Heart right ventricle (tissue), 16 donors: ENCODE data around the gene MAP4K1. TPM values are rescaled to one million over a fixed set of nuclear protein-coding genes. Genes with fewer than 3 reads are reported as not detected.

ENCODE experiments used
- ATAC-seq, 8 donors: fragments of 200-7000 bp; cut with Tn5 transposase; one replicate each; pipeline ENCODE4 v1.9.1; 2020; ENCODE audit warnings: mild to moderate bottlenecking in 8 of 8, moderate library complexity in 8 of 8, moderate number of reproducible peaks in 1 of 8
- DNase-seq, 2 donors: peaks; one replicate each; pipeline ENCODE4 v3.0.0-alpha.2; 2020
- H3K27ac ChIP-seq, 10 donors: fragments of 200-600 bp; sonication (generic) in 2 of 10; one replicate each; pipeline versions ENCODE4 v1.5.0 to v1.8.0; 2020 to 2022; ENCODE audit warnings: mild to moderate bottlenecking in 3 of 10
- H3K27me3 ChIP-seq, 7 donors: fragments of 200-600 bp; one replicate each; pipeline ENCODE4 v1.8.0; 2021 to 2022; ENCODE audit warnings: mild to moderate bottlenecking in 2 of 7
- H3K36me3 ChIP-seq, 9 donors: fragments of 200-600 bp; sonication (generic) in 1 of 9; one replicate each; pipeline versions ENCODE4 v1.5.0 to v1.8.0; 2020 to 2022; ENCODE audit warnings: mild to moderate bottlenecking in 2 of 9
- H3K4me1 ChIP-seq, 9 donors: fragments of 200-600 bp; sonication (generic) in 1 of 9; one replicate each; pipeline versions ENCODE4 v1.5.0 to v1.8.0; 2020 to 2022; ENCODE audit warnings: mild to moderate bottlenecking in 4 of 9
- H3K4me3 ChIP-seq, 10 donors: fragments of 200-600 bp; sonication (generic) in 2 of 10; one replicate each; pipeline versions ENCODE4 v1.5.0 to v1.8.0; 2020 to 2022; ENCODE audit warnings: mild to moderate bottlenecking in 7 of 10, moderate library complexity in 2 of 10
- H3K9me3 ChIP-seq, 11 donors: fragments of 200-600 bp in 10 of 11; sonication (generic) in 2 of 11; one replicate each; pipeline versions ENCODE4 v1.5.0 to v1.8.0; 2013 to 2022; ENCODE audit warnings: mild to moderate bottlenecking in 2 of 11, control low read depth in 1 of 11, moderate library complexity in 1 of 11
- WGBS, 2 donors: extraction: QIAGEN DNeasy Blood & Tissue Kit; methylation state at CpG; one replicate each; pipeline ENCODE4 v1.1.7; 2013; ENCODE audit warnings: inconsistent platforms in 1 of 2; 5-methylcytosine and 5-hydroxymethylcytosine counted together
- intact Hi-C, 10 donors: fragments of 100-400 bp; cut with DNase I; formaldehyde crosslinking; loops; one replicate each; pipeline versions ENCODE4 v1.11.1 to v1.14.2; 2022
- long read RNA-seq, 3 donors: library from polyadenylated mRNA; unstranded; transcript quantifications; one replicate each; pipeline ENCODE4 v2.0.0, GENCODE V29; 2020 to 2021
- polyA plus RNA-seq, 2 donors: library from polyadenylated mRNA; stranded (reverse); fragments of 200-250 nt; gene quantifications; one replicate each; pipeline ENCODE4 v1.2.3, GENCODE V29; 2013
- total RNA-seq, 10 donors: library from RNA; stranded (reverse); fragmentation: NEBNext Ultra II Directional in 3 of 10; extraction: Animal tissue kit (Norgen Biotek cat#: 25700) in 3 of 10; gene quantifications; one replicate each; pipeline versions ENCODE4 v1.2.1 to v1.2.4, GENCODE V29; 2021 to 2023
- TF ChIP-seq, protein P1 (sequence below), 9 donors: fragments of 200-600 bp; sonication (generic) in 2 of 9; IDR thresholded peaks; one replicate each; pipeline versions ENCODE4 v1.5.0 to v1.8.0; 2021 to 2022; ENCODE audit warnings: antibody characterized with exemption in 9 of 9, mild to moderate bottlenecking in 5 of 9, moderate library complexity in 1 of 9
- donor health status: Arrhythmogenic right ventricular cardiomyopathy.
- donor health status: ischemic (EF 13 %, LVEDD 7.1; RV severe dilation, severe dysfunction).
- donor health status: healthy with polysubstance abuse.
- donor health status: DM: no; HTN: yes; CAD: no.
- donor health status: DM: no; HTN: no; CAD: no.
- donor health status: ischemic (EF 25% LVEDD 6.9; RV normal size, moderate dysfunction).
- donor health status: ischemic (EF 25% LVEDD 5.7; RV mildly dilated, moderate dysfunction).
- donor health status: healthy.
- donor health status: DM: yes; HTN: yes; CAD: no.
- donor health status: Ischemic cardiomyopathy.
- donor health status: ischemic (EF 35%, LVEDD 5.7; RV mildly dilated, moderate dysfunction).
- donor health status: nonischemic (EF 11% LVEDD 7.7; RV severe dilation, severe dysfunction).
- donor health status: DM: yes; HTN: yes; CAD: no.
- donor health status: PGD.
- donor health status: ischemic (EF 29% LVEDD 5.4; RV normal size, mild dysfunction).
- donor health status: nonischemic (EF 23%, LVEDD 6.1; RV moderate dilation, normal function).

The MAP4K1 gene
- total RNA-seq: 1 to 10 TPM in 8 of 10 donors, under 1 TPM in 2; 0.52 to 9.1 (median 1.5) TPM
- 1 to 10 TPM in 1 of 2 donors, under 1 TPM in 1; 0.99 to 2.1 TPM for polyA plus RNA-seq
- long read RNA-seq, donor 1, partial matches to known transcripts: 0 of 3 reads
- long read RNA-seq, donor 1, other reads (novel, unspliced or antisense): 1 of 3 reads
- long read RNA-seq, donor 2: 0 reads
- long read RNA-seq, donor 3, partial matches to known transcripts: 1 of 2 reads
- long read RNA-seq, donor 3, other reads (novel, unspliced or antisense): 1 of 2 reads

GRCh38 chr19:38617764-38618589 lies at the start of gene MAP4K1:
TSS of gene MAP4K1 (minus strand) at chr19:38617953. CDS start at chr19:38617895, 58 bp downstream.
- WGBS, 2 donors: 32 to 33% methylated on average over 28 of the region's 28 CpGs
- H3K4me3 ChIP-seq: peak within 1 kb of the TSS; percentile 26 to 98 (median 80)
- H3K36me3 ChIP-seq: peaks cover 0 to 31% (median 24%) of the 10 kb centered on the region in 9 donors
- ATAC-seq: peak in 7 of 8 donors; percentile 1 to 37 (median 12)
- intact Hi-C loops: loop anchor here in 3 of 10 donors (2.0 to 5.0 kb wide), 3 partner anchors 71 to 216 kb away; partner anchors contain the start of gene FAM98C (in 2 of the 3)
- H3K9me3 ChIP-seq: no peaks in the 10 kb centered on the region
- peak; percentile 40 to 59 for DNase-seq
- TF ChIP-seq, protein P1, sequence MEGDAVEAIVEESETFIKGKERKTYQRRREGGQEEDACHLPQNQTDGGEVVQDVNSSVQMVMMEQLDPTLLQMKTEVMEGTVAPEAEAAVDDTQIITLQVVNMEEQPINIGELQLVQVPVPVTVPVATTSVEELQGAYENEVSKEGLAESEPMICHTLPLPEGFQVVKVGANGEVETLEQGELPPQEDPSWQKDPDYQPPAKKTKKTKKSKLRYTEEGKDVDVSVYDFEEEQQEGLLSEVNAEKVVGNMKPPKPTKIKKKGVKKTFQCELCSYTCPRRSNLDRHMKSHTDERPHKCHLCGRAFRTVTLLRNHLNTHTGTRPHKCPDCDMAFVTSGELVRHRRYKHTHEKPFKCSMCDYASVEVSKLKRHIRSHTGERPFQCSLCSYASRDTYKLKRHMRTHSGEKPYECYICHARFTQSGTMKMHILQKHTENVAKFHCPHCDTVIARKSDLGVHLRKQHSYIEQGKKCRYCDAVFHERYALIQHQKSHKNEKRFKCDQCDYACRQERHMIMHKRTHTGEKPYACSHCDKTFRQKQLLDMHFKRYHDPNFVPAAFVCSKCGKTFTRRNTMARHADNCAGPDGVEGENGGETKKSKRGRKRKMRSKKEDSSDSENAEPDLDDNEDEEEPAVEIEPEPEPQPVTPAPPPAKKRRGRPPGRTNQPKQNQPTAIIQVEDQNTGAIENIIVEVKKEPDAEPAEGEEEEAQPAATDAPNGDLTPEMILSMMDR (IDR thresholded peaks at IDR 0.05): no peak
- H3K4me1 ChIP-seq: peaks cover 0 to 32% (median 24%) of the 10 kb centered on the region in 9 donors
- no peaks in the 10 kb centered on the region for H3K27me3 ChIP-seq
- H3K27ac ChIP-seq: peak within 1 kb of the TSS in 9 of 10 donors; percentile 66 to 99 (median 91)

DNA sequence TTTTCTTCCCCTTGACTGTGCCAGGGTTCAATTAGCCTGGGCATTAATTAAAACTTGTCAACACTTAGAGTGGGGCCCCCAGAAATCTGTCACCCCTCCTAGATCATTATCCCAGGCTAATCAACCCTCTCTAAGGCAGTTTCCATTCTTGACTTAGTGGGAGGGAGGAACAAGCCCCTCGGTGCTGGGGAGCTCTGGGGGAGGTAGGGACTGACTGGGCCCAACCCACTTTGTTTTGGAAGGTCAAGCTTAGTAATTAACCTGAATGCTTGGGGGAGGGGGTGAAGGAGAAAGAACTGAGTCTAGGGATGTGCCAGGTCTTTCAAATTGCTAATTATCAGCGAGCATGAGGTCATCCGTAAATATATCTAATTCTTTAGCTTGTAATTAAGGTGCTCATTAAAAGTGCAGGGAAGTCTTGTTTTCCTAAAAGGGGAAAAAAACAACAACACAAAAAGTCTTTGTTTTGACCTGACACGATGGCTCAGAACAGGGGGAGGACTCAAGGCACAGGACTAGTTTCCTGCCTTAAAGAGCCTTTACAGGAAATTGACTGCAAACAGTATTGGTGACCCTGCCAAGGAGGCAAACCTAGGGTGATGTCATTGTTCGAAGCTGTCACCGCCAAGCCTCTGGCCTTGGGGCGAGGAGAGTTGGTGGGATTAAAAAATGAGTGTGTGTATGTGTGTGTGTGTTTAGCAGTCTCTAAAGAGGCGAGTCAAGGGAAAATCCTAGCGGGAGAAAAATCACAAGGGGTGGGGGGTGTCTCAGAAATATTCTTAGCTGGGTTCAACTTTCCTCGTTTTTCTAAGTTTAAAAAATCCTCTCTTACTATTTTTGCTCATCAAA lies 49.1 kb upstream of the MAP4K1 start:
- Histone ChIP-seq H3K4me1 (peaks cover 74 to 100% (median 100%) of the 10 kb centered on the region in 9 donors), H3K36me3 (peaks cover 0 to 18% (median 0%) of the 10 kb centered on the region in 9 donors), H3K4me3 (peak overlapping the region in 2 of 10 donors; percentile 5 to 7), H3K27me3 (no peaks in the 10 kb centered on the region), H3K27ac (peak overlapping the region; percentile 88 to 99 (median 96)), H3K9me3 (no peaks in the 10 kb centered on the region)
- TF ChIP-seq, protein P1 (IDR thresholded peaks at IDR 0.05): no peak
- intact Hi-C loops: loop anchor here in 1 of 10 donors (5.0 kb wide), 1 partner anchor 40 kb away; no protein-coding TSS in a partner anchor
- WGBS, 2 donors: 20 to 21% methylated on average over 10 of the region's 10 CpGs
- peak; percentile 22 to 66 (median 48) for ATAC-seq
- DNase-seq: peak in 1 of 2 donors; percentile 76

DNA sequence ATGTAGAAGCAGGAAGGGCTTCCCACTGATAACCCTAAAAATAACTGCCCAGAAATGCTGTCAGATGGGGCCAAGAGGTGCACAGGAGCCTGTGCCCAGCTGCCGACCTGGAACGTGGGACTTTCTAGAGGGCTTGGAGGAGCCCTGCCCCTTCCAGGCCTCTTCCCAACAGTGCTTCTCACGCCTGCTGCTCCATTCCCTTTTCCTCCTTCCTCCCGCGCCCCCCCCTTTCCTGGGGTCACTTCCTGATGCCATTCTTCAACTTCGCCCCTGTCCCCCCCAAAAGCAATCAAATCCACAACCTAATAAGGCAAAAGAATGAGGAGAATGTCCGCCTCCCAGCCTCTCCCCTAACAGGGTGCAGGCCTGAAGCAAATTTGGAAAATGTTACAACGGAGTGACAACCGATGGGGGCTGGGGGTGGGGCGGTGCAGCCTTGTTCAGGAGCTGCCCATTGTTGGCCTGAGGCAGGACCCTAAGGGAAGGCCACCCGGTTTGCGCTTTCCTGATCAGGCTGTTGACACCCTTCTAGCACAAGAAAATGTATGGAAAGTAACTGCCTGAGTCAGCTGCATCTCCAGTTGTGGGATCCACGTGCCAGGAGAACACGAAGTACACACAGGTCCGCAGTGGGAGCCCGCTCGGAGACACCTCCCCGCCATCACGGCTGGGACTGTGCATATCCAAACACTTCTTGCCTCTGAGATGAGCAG lies 48.4 kb upstream of the MAP4K1 start:
- Histone ChIP-seq H3K4me3 (peak overlapping the region in 2 of 10 donors; percentile 5 to 7), H3K4me1 (peaks cover 72 to 100% (median 100%) of the 10 kb centered on the region in 9 donors), H3K27me3 (no peaks in the 10 kb centered on the region), H3K27ac (peak overlapping the region; percentile 88 to 99 (median 96)), H3K36me3 (peaks cover 0 to 22% (median 0%) of the 10 kb centered on the region in 9 donors), H3K9me3 (no peaks in the 10 kb centered on the region)
- ATAC-seq (peak; percentile 56 to 68 (median 61)), DNase-seq (peak; percentile 55 to 86)
- WGBS, 2 donors: 18% methylated on average over 19 of the region's 19 CpGs
- intact Hi-C loops: loop anchor here in 1 of 10 donors (5.0 kb wide), 1 partner anchor 41 kb away; no protein-coding TSS in a partner anchor
- TF ChIP-seq, protein P1 (IDR thresholded peaks at IDR 0.05): no peak
